NCI-H2171 (cell line): ENCODE results near the gene CPVL.
"Not testable (repeated sequence)": the region's sequence is repeated elsewhere in the genome, so short reads cannot be mapped to it uniquely, and the experiment has no call there.

Source experiments
- DNase-seq: peaks from one replicate; lab custom pipeline; 2025; lab: John Stamatoyannopoulos, UW

CPVL gene

GRCh38 chr7:29119538-29119937 is 26.8 kb downstream of the CPVL start:
- DNase-seq = no peak

- DNase-seq = no peak
Measured at GRCh38 chr7:29116361-29117200, 29.8 kb downstream of the CPVL start.

GRCh38 chr7:29115753-29116152 is 30.6 kb downstream of the CPVL start:
- no peak for DNase-seq

- no peak for DNase-seq
Measured at GRCh38 chr7:29115130-29115687, 31.1 kb downstream of the CPVL start.

- not testable (repeated sequence) for DNase-seq
Measured at GRCh38 chr7:29114266-29114665, 32.1 kb downstream of the CPVL start.

- DNase-seq = no peak
Measured at GRCh38 chr7:29113384-29114102, 32.8 kb downstream of the CPVL start.

- DNase-seq = no peak
Measured at GRCh38 chr7:29112721-29113120, 33.6 kb downstream of the CPVL start.

- no peak for DNase-seq
Measured at GRCh38 chr7:29109899-29110298, 36.4 kb downstream of the CPVL start.

GRCh38 chr7:29109358-29109757 is 37.0 kb downstream of the CPVL start:
- DNase-seq = no peak

- DNase-seq = no peak
Measured at GRCh38 chr7:29107056-29107455, 39.3 kb downstream of the CPVL start.

- no peak for DNase-seq
Measured at GRCh38 chr7:29106669-29106988, 39.7 kb downstream of the CPVL start.

GRCh38 chr7:29105752-29106668 is 40.3 kb downstream of the CPVL start:
- no peak for DNase-seq

- DNase-seq = no peak
Measured at GRCh38 chr7:29105191-29105590, 41.1 kb downstream of the CPVL start.

- DNase-seq = no peak
Measured at GRCh38 chr7:29102558-29103151, 43.7 kb downstream of the CPVL start.

- no peak for DNase-seq
Measured at GRCh38 chr7:29100924-29101323, 45.4 kb downstream of the CPVL start.

GRCh38 chr7:29099896-29100847 is 46.2 kb downstream of the CPVL start:
- no peak for DNase-seq

GRCh38 chr7:29096446-29096730 is 49.9 kb downstream of the CPVL start:
- no peak for DNase-seq

- DNase-seq = no peak
Measured at GRCh38 chr7:29095631-29096445, 50.5 kb downstream of the CPVL start.

GRCh38 chr7:29093091-29093490 is 53.2 kb downstream of the CPVL start:
- DNase-seq = not testable (repeated sequence)

GRCh38 chr7:29091715-29092114 is 54.6 kb downstream of the CPVL start:
- DNase-seq = no peak
